ENCODE data around the gene GALNT3.

GALNT3 gene

GRCh38 chr2:165795011-165795410 lies 964 bp upstream of the GALNT3 start:
- Histone ChIP-seq H3K9me3 (ENCODE audit: control insufficient read depth, insufficient read depth, low read length) (no peaks in the 10 kb centered on the region), H3K27ac (ENCODE audit: low read depth, low read length) (no peak overlapping the region), H3K36me3 (ENCODE audit: control insufficient read depth, insufficient read depth, low read length) (0 out of 2 replicates have a peak, but pooled peaks cover 15% of the 10 kb centered on the region), H3K4me1 (ENCODE audit: control insufficient read depth, insufficient read depth, low read length) (peaks cover 63% of the 10 kb centered on the region), H3K9ac (ENCODE audit: low read depth, low read length) (no peak overlapping the region), H3K27me3 (ENCODE audit: control insufficient read depth, insufficient read depth, low read length) (no peaks in the 10 kb centered on the region), H3K4me3 (ENCODE audit: low read depth, low read length) (peak overlapping the region; percentile 84)

GRCh38 chr2:165794536-165794928 lies 485 bp upstream of the GALNT3 start:
- peak overlapping the region; percentile 59 for H3K9ac ChIP-seq (ENCODE audit: low read depth, low read length)
- no peaks in the 10 kb centered on the region for H3K9me3 ChIP-seq (ENCODE audit: control insufficient read depth, insufficient read depth, low read length)
- H3K4me3 ChIP-seq (ENCODE audit: low read depth, low read length) = peak overlapping the region; percentile 84
- H3K36me3 ChIP-seq (ENCODE audit: control insufficient read depth, insufficient read depth, low read length) = peaks cover 19% of the 10 kb centered on the region; the same call in 1 of the 2 replicates
- H3K27ac ChIP-seq (ENCODE audit: low read depth, low read length) = no peak overlapping the region
- no peaks in the 10 kb centered on the region for H3K27me3 ChIP-seq (ENCODE audit: control insufficient read depth, insufficient read depth, low read length)
- peaks cover 67% of the 10 kb centered on the region for H3K4me1 ChIP-seq (ENCODE audit: control insufficient read depth, insufficient read depth, low read length)

- Histone ChIP-seq H3K4me3 (ENCODE audit: low read depth, low read length) (peak overlapping the region; percentile 84), H3K9me3 (ENCODE audit: control insufficient read depth, insufficient read depth, low read length) (no peaks in the 10 kb centered on the region), H3K36me3 (ENCODE audit: control insufficient read depth, insufficient read depth, low read length) (peaks cover 25% of the 10 kb centered on the region), H3K27me3 (ENCODE audit: control insufficient read depth, insufficient read depth, low read length) (no peaks in the 10 kb centered on the region), H3K27ac (ENCODE audit: low read depth, low read length) (peak overlapping the region; percentile 34), H3K4me1 (ENCODE audit: control insufficient read depth, insufficient read depth, low read length) (peaks cover 78% of the 10 kb centered on the region), H3K9ac (ENCODE audit: low read depth, low read length) (peak overlapping the region; percentile 77)
Measured at GRCh38 chr2:165793161-165793778, 777 bp downstream of the GALNT3 start.

- H3K9me3 ChIP-seq (ENCODE audit: control insufficient read depth, insufficient read depth, low read length) = no peaks in the 10 kb centered on the region
- H3K4me3 ChIP-seq (ENCODE audit: low read depth, low read length) = peak overlapping the region; percentile 84
- peaks cover 69% of the 10 kb centered on the region for H3K4me1 ChIP-seq (ENCODE audit: control insufficient read depth, insufficient read depth, low read length)
- peaks cover 25% of the 10 kb centered on the region for H3K36me3 ChIP-seq (ENCODE audit: control insufficient read depth, insufficient read depth, low read length)
- H3K27me3 ChIP-seq (ENCODE audit: control insufficient read depth, insufficient read depth, low read length) = no peaks in the 10 kb centered on the region
- H3K9ac ChIP-seq (ENCODE audit: low read depth, low read length) = peak overlapping the region; percentile 77; the same call in 1 of the 2 replicates
- no peak overlapping the region for H3K27ac ChIP-seq (ENCODE audit: low read depth, low read length)
Measured at GRCh38 chr2:165792104-165792454, 2.0 kb downstream of the GALNT3 start.

- Histone ChIP-seq H3K27ac (ENCODE audit: low read depth, low read length) (no peak overlapping the region), H3K36me3 (ENCODE audit: control insufficient read depth, insufficient read depth, low read length) (peaks cover 27% of the 10 kb centered on the region), H3K27me3 (ENCODE audit: control insufficient read depth, insufficient read depth, low read length) (no peaks in the 10 kb centered on the region), H3K9me3 (ENCODE audit: control insufficient read depth, insufficient read depth, low read length) (no peaks in the 10 kb centered on the region), H3K4me1 (ENCODE audit: control insufficient read depth, insufficient read depth, low read length) (peaks cover 69% of the 10 kb centered on the region), H3K4me3 (ENCODE audit: low read depth, low read length) (peak overlapping the region; percentile 84), H3K9ac (ENCODE audit: low read depth, low read length) (no peak overlapping the region)
Measured at GRCh38 chr2:165791421-165792103, 2.5 kb downstream of the GALNT3 start.

GRCh38 chr2:165790466-165790865 lies 3.6 kb downstream of the GALNT3 start:
- Histone ChIP-seq H3K27me3 (ENCODE audit: control insufficient read depth, insufficient read depth, low read length) (no peaks in the 10 kb centered on the region), H3K9me3 (ENCODE audit: control insufficient read depth, insufficient read depth, low read length) (no peaks in the 10 kb centered on the region), H3K9ac (ENCODE audit: low read depth, low read length) (no peak overlapping the region), H3K27ac (ENCODE audit: low read depth, low read length) (no peak overlapping the region), H3K4me3 (ENCODE audit: low read depth, low read length) (peak overlapping the region; percentile 3; the same call in 1 of the 2 replicates), H3K36me3 (ENCODE audit: control insufficient read depth, insufficient read depth, low read length) (peaks cover 35% of the 10 kb centered on the region), H3K4me1 (ENCODE audit: control insufficient read depth, insufficient read depth, low read length) (peaks cover 65% of the 10 kb centered on the region)

- Histone ChIP-seq H3K4me3 (ENCODE audit: low read depth, low read length) (no peak overlapping the region), H3K9ac (ENCODE audit: low read depth, low read length) (no peak overlapping the region), H3K36me3 (ENCODE audit: control insufficient read depth, insufficient read depth, low read length) (peaks cover 64% of the 10 kb centered on the region), H3K27ac (ENCODE audit: low read depth, low read length) (no peak overlapping the region), H3K27me3 (ENCODE audit: control insufficient read depth, insufficient read depth, low read length) (no peaks in the 10 kb centered on the region), H3K4me1 (ENCODE audit: control insufficient read depth, insufficient read depth, low read length) (peaks cover 66% of the 10 kb centered on the region), H3K9me3 (ENCODE audit: control insufficient read depth, insufficient read depth, low read length) (no peaks in the 10 kb centered on the region)
Measured at GRCh38 chr2:165787334-165787733, 6.7 kb downstream of the GALNT3 start.

- H3K4me3 ChIP-seq (ENCODE audit: low read depth, low read length) = no peak overlapping the region
- no peaks in the 10 kb centered on the region for H3K27me3 ChIP-seq (ENCODE audit: control insufficient read depth, insufficient read depth, low read length)
- no peak overlapping the region for H3K27ac ChIP-seq (ENCODE audit: low read depth, low read length)
- H3K36me3 ChIP-seq (ENCODE audit: control insufficient read depth, insufficient read depth, low read length) = peaks cover 46% of the 10 kb centered on the region
- peaks cover 53% of the 10 kb centered on the region for H3K4me1 ChIP-seq (ENCODE audit: control insufficient read depth, insufficient read depth, low read length)
- H3K9me3 ChIP-seq (ENCODE audit: control insufficient read depth, insufficient read depth, low read length) = no peaks in the 10 kb centered on the region
- H3K9ac ChIP-seq (ENCODE audit: low read depth, low read length) = no peak overlapping the region
Measured at GRCh38 chr2:165779706-165780105, 14.3 kb downstream of the GALNT3 start.

- H3K4me1 ChIP-seq (ENCODE audit: control insufficient read depth, insufficient read depth, low read length) = peaks cover 50% of the 10 kb centered on the region
- H3K36me3 ChIP-seq (ENCODE audit: control insufficient read depth, insufficient read depth, low read length) = peaks cover 43% of the 10 kb centered on the region
- no peak overlapping the region for H3K9ac ChIP-seq (ENCODE audit: low read depth, low read length)
- no peaks in the 10 kb centered on the region for H3K27me3 ChIP-seq (ENCODE audit: control insufficient read depth, insufficient read depth, low read length)
- H3K9me3 ChIP-seq (ENCODE audit: control insufficient read depth, insufficient read depth, low read length) = no peaks in the 10 kb centered on the region
- H3K4me3 ChIP-seq (ENCODE audit: low read depth, low read length) = no peak overlapping the region
- H3K27ac ChIP-seq (ENCODE audit: low read depth, low read length) = no peak overlapping the region
Measured at GRCh38 chr2:165778653-165779451, 15.2 kb downstream of the GALNT3 start.

- Histone ChIP-seq H3K27me3 (ENCODE audit: control insufficient read depth, insufficient read depth, low read length) (no peaks in the 10 kb centered on the region), H3K9me3 (ENCODE audit: control insufficient read depth, insufficient read depth, low read length) (no peaks in the 10 kb centered on the region), H3K27ac (ENCODE audit: low read depth, low read length) (no peak overlapping the region), H3K4me3 (ENCODE audit: low read depth, low read length) (no peak overlapping the region), H3K9ac (ENCODE audit: low read depth, low read length) (no peak overlapping the region), H3K4me1 (ENCODE audit: control insufficient read depth, insufficient read depth, low read length) (peaks cover 48% of the 10 kb centered on the region), H3K36me3 (ENCODE audit: control insufficient read depth, insufficient read depth, low read length) (peaks cover 45% of the 10 kb centered on the region)
Measured at GRCh38 chr2:165778187-165778556, 15.9 kb downstream of the GALNT3 start.
